DND-41 (cell line): ENCODE data around the gene SLC12A8.

Source experiments
- EZH2 ChIP-seq: IDR thresholded peaks from 3 replicates; pipeline ENCODE4 v1.6.1; 2012; ENCODE audit warnings: borderline replicate concordance, low read depth, mild to moderate bottlenecking, moderate library complexity, low read length, inconsistent platforms; ENCODE audit not compliant: severe bottlenecking
- TF ChIP-seq, protein P1 (sequence below): IDR thresholded peaks from 2 replicates; pipeline ENCODE4 v1.5.1; 2012; ENCODE audit warnings: borderline replicate concordance, low read length, moderate library complexity, mild to moderate bottlenecking; ENCODE audit not compliant: poor library complexity, severe bottlenecking; ENCODE audit errors: extremely low read depth

DNA sequence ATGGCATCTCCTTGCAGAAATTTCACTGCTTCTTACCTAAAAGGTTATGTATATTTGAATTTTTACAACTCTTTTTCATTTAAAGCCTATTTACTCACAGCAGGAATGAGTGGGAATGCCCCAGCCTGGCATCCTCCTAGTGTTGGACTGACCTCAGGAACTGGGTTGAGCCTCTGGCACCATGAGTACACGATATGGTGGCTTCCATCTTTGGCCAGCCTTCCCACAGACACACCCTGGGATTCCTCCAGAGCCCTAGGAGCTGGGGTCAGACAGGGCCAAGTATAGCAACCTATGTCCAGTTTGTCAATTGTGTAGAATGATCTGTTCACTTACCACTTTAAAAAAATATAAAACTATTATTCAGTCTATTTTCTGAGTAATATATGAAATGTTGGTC lies 99.6 kb downstream of the SLC12A8 start:
- TF ChIP-seq, protein P1, sequence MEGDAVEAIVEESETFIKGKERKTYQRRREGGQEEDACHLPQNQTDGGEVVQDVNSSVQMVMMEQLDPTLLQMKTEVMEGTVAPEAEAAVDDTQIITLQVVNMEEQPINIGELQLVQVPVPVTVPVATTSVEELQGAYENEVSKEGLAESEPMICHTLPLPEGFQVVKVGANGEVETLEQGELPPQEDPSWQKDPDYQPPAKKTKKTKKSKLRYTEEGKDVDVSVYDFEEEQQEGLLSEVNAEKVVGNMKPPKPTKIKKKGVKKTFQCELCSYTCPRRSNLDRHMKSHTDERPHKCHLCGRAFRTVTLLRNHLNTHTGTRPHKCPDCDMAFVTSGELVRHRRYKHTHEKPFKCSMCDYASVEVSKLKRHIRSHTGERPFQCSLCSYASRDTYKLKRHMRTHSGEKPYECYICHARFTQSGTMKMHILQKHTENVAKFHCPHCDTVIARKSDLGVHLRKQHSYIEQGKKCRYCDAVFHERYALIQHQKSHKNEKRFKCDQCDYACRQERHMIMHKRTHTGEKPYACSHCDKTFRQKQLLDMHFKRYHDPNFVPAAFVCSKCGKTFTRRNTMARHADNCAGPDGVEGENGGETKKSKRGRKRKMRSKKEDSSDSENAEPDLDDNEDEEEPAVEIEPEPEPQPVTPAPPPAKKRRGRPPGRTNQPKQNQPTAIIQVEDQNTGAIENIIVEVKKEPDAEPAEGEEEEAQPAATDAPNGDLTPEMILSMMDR = no peak
- no peak for TF ChIP-seq EZH2
